Lower leg skin (tissue), 3 donors: Measurements from ENCODE around the gene FAM120A.

Source experiments
- CTCF ChIP-seq, 3 donors: fragments of 450-650 bp; IDR thresholded peaks; one replicate each; pipeline ENCODE4 v1.5.1; 2016; ENCODE audit warnings: antibody characterized with exemption in 3 of 3, mild to moderate bottlenecking in 3 of 3, moderate library complexity in 2 of 3
- POLR2A ChIP-seq, 2 donors: fragments of 450-650 bp; IDR thresholded peaks; one replicate each; pipeline ENCODE4 v1.6.1; 2016 to 2017; ENCODE audit warnings: antibody characterized with exemption in 2 of 2, mild to moderate bottlenecking in 1 of 2, moderate library complexity in 1 of 2

- TF ChIP-seq CTCF (IDR thresholded peaks at IDR 0.05): no peak
- TF ChIP-seq POLR2A (IDR thresholded peaks at IDR 0.05): no peak
These were observed 19.9 kb upstream of the FAM120A start for GRCh38 chr9:93431539-93432105.
